GM19463 (cell line): ENCODE results near the gene GINS2.

Source experiments
- ATAC-seq: cut with Tn5 transposase; IDR thresholded peaks from one replicate; pipeline ENCODE4 v1.9.1; 2021; ENCODE audit warnings: mild to moderate bottlenecking, moderate library complexity; ENCODE audit not compliant: unreplicated experiment

Gene GINS2

GRCh38 chr16:85641776-85642176 is 47.0 kb downstream of the GINS2 start:
- no peak for ATAC-seq

- ATAC-seq, result no peak
Observed at GRCh38 chr16:85641305-85641704, 47.4 kb downstream of the GINS2 start.

DNA sequence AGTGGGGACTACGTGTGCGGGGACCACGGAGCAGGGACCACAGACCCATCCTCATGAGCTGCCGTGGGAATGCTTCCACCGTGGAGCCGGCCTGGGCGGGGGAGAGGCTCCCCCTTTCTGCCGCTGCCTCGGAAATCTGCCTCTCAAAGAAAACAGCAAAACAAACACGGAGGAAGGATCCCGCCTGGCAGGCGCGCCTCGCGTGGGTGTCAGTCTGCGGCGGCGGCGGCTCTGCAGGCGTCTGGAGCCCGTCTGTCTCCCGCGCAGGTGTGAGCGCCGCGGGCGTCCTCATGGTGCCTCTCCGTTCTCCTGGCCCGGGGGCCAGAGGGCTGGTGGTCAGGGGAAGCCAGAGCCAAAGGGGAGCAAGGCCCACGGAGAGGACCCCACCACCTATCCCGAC is 48.2 kb downstream of the GINS2 start:
- no peak for ATAC-seq

- no peak for ATAC-seq
Observed at GRCh38 chr16:85640254-85640558, 48.5 kb downstream of the GINS2 start.

DNA sequence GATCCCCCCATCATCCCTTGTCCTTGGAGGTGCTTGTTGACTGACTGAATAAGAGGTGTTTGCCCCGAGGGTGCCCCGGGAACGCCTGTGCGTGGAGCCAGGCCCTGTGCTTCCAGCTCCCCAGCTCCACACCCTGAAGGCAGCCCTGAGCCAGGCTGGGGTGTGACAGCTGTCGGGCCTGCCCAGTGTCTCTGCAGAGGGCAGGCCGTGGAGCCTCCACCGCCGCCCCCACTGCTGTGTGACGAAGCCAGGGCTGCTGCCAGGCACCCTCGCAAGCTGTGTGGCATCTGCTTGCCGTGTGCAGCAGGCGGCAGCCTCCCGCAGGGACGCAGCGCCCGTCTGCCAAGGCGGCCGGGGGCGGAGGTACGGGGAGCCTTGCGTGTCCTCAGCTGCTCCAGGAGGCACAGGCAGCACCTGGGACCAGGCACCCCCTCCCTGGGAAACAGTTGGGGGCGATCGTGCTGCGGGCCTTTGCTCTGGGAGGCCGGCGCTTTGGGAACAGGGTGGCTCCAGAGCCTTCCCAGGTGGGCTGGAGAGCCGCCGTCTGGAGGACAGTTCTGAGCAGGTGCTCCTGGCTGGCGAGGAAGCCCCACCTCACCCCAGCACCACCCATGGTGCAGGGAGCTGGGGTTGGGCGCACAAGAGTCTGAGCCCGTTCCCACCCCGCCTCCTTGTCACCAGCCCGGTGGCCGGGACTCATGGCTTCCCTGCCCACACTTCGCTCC is 49.1 kb downstream of the GINS2 start:
- no peak for ATAC-seq

- no peak for ATAC-seq
Observed at GRCh38 chr16:85638695-85639409, 49.9 kb downstream of the GINS2 start.

DNA sequence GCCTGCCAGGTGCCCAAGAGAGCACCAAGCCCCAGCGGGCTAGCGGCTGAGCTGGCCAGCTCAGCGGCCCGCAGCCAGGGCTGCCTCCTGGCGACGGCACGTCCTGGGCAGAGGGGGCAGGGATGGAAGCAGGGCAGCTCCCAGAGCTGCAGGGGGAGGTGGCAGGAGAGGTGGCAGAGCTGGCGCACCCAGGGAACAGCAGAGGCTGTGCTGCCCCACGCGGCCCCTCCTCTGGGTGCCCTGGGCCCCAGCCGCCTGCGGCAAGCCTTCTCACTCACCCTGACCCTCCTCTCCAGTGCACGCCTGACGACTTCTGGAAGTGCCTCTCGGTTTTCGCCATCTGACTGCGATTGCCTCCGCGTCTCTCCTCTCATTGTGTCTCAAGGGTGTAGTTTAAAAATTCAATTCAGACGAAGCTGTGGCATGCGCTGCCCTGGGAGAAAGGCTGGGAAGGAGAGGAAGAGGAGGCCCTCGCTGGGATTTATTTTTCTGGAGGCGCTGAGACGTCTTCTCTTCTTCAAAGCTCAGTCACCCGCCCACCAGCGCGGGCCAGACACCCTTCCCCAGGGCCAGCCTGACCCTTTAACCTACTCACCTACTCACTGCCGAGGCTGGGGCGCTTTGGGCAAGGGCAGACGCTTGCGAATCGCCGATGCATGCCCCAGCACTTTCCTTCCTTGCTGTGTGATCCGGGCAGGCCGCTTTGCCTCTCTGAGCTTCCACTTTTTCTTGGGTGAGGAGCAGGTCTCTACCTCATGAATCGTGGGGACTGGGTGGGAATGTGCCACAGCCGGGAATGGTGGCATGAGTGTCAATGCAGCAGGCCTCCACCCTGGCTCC is 50.7 kb downstream of the GINS2 start:
- no peak for ATAC-seq

DNA sequence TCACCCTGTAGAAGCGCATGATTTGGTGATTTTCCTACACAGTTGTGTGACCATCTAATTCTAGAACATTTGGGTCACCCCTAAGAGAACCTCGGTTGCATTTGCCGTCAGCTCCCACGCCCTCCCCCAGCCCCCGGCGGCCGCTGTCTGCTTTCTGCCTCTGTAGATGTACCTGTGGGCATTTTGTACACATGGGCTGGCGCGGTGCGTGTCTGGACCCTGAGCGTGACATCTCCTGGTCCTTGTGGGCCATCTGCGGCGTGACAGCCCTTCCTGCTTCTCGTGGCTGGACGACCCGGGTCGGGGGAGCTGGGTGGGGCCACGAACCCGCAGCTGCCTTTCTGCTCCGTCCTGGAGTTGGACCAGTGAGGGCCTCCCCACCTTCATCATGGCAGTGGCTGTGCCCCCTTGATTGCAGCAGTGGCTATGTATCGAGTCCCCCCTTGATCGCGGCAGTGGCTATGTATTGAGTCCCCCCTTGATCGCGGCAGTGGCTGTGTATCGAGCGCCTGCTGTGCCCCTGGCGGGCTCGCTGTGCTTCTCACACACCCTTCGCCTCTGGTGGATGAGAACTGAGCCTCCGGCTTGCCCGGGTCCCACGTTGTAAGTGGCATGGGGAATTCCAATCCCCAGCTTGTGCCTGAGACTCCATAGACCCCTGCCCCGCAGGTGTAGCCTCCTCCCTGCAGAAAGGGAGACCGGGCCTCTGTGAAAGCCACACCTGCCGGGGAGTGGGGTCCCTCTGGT is 51.5 kb downstream of the GINS2 start:
- no peak for ATAC-seq

GRCh38 chr16:85636234-85636812 is 52.4 kb downstream of the GINS2 start:
- no peak for ATAC-seq

GRCh38 chr16:85635545-85636140 is 53.1 kb downstream of the GINS2 start:
- no peak for ATAC-seq

- ATAC-seq, result no peak
Observed at GRCh38 chr16:85634747-85635544, 53.8 kb downstream of the GINS2 start.

- ATAC-seq, result no peak
Observed at GRCh38 chr16:85633888-85634287, 54.9 kb downstream of the GINS2 start.

- ATAC-seq, result no peak
Observed at GRCh38 chr16:85633438-85633743, 55.4 kb downstream of the GINS2 start.

DNA sequence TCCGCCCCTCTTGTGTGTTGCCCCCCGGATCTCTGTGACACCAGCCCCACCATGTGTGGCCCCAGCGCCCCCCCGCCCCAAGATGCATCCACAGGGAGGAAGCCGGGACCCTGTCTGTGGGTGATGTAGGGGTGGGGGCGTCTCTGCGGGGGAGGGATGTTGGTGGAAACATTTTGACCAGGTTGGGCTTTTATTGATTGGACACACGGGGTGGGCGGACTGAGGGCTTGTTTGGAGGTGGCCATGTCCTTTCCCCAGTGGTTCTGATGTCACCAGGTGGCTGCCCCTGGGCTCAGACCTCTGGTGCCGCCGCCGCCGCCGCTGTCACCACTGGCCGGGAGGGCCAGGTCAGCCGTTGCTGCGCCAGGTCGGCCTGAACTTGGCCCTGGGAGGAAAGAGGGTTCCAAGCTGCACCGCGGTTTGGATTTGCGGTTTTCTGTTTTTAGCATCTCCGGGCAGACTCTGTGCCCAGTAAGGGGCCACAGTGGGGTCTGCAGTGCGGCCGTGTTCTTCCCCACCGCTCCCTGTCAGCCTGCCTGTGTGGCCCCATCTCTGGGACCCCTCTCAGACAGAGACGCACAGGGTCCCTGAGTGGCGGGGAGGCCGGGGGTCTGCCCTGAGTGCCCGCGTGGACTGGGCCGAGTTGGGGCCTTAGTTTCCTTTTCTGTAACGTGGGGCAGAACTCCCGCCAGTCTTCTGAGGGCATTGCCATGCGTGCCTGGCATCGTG is 55.9 kb downstream of the GINS2 start:
- ATAC-seq, result no peak

- no peak for ATAC-seq
Observed at GRCh38 chr16:85631802-85632393, 56.9 kb downstream of the GINS2 start.

DNA sequence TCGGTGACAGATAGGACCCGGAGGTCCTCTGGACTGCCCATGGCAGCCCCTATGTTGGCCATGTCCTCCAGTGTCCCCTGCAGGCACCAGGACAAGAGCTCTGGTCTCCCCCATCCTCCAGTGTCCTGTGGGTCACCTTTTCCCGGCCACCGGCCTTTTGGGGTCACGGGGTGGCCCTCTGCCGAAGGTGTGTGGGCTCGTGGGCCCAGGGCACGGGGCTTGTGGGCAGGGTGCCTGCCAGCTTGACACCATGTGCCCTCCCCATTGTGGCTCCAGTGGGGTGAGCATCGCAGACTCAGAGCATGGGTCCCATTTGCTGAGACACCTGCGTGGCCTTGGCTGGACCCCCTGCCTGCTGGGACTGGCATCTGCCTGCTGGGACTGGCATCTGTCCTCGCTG is 57.5 kb downstream of the GINS2 start:
- ATAC-seq, result no peak

DNA sequence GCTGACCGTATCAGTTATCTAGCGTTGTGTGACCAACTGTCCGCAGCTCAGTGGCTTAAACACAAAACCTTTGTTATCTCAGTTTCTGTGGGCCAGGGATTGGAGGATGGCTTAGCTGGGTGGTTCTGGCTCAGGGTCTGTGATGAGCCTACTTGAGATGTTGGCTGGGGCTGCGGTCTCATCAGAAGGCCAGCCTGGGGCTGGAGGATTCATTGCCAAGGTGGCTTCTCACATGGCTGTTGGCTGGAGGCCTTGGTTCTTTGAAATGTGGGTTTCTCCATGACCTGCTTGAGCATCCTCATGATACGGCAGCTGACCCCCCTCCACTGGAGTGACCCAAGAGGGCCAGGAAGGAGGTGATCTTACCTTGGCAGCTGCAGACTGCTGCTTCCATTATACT is 58.9 kb downstream of the GINS2 start:
- no peak for ATAC-seq

GRCh38 chr16:85629326-85629725 is 59.4 kb downstream of the GINS2 start:
- no peak for ATAC-seq

- no peak for ATAC-seq
Observed at GRCh38 chr16:85628645-85629044, 60.1 kb downstream of the GINS2 start.
